Liver (tissue), 9 donors: ENCODE results near the gene TRIP13. TPM values are rescaled to one million over a fixed set of nuclear protein-coding genes. Genes with fewer than 3 reads are reported as not detected.

Experiments used
- DNase-seq: peaks from one replicate; pipeline ENCODE4 v3.0.0-alpha.2; 2017; ENCODE audit warnings: low spot score
- H3K27ac ChIP-seq, 2 donors: one replicate each; pipeline ENCODE4 v1.7.0; 2013; ENCODE audit warnings: inconsistent platforms in 2 of 2, low read length in 2 of 2, control low read depth in 1 of 2, low read depth in 1 of 2, mild to moderate bottlenecking in 1 of 2
- H3K27me3 ChIP-seq, 4 donors: one replicate each; pipeline versions ENCODE4 v1.6.1 to v1.7.0; 2013; ENCODE audit warnings: low read length in 3 of 4, inconsistent platforms in 1 of 4, mild to moderate bottlenecking in 1 of 4, moderate library complexity in 1 of 4; ENCODE audit not compliant: control insufficient read depth in 4 of 4, insufficient read depth in 4 of 4
- H3K36me3 ChIP-seq, 4 donors: one replicate each; pipeline versions ENCODE4 v1.6.1 to v1.7.0; 2013; ENCODE audit warnings: low read length in 3 of 4, mild to moderate bottlenecking in 3 of 4, low read depth in 1 of 4, moderate library complexity in 1 of 4; ENCODE audit not compliant: control insufficient read depth in 4 of 4, insufficient read depth in 3 of 4
- H3K4me1 ChIP-seq, 4 donors: one replicate each; pipeline versions ENCODE4 v1.6.1 to v1.7.0; 2013; ENCODE audit warnings: low read length in 3 of 4, mild to moderate bottlenecking in 3 of 4, moderate library complexity in 1 of 4; ENCODE audit not compliant: control insufficient read depth in 4 of 4, insufficient read depth in 4 of 4
- H3K4me3 ChIP-seq, 3 donors: one replicate each; pipeline versions ENCODE4 v1.6.1 to v1.7.0; 2013; ENCODE audit warnings: low read length in 3 of 3, control low read depth in 1 of 3, low read depth in 1 of 3, mild to moderate bottlenecking in 1 of 3
- H3K9ac ChIP-seq, 2 donors: one replicate each; pipeline ENCODE4 v1.7.0; 2013; ENCODE audit warnings: low read length in 2 of 2, mild to moderate bottlenecking in 2 of 2, moderate library complexity in 2 of 2, control low read depth in 1 of 2, low read depth in 1 of 2
- H3K9me3 ChIP-seq, 4 donors: one replicate each; pipeline versions ENCODE4 v1.6.1 to v1.7.0; 2013; ENCODE audit warnings: low read length in 3 of 4; ENCODE audit not compliant: control insufficient read depth in 4 of 4
- ATF3 ChIP-seq: IDR thresholded peaks from 2 replicates; pipeline ENCODE4 v1.6.1; 2016; ENCODE audit warnings: antibody characterized with exemption
- CTCF ChIP-seq: fragments of 150-350 bp; IDR thresholded peaks from 2 replicates; pipeline ENCODE4 v1.5.1; 2017; ENCODE audit warnings: improper control_type of control experiment, low read depth, low read length; ENCODE audit not compliant: missing input control
- GABPA ChIP-seq, 2 donors: IDR thresholded peaks in 1 of 2; conservative IDR thresholded peaks in 1 of 2; 2 replicates each; pipeline ENCODE4 v1.6.1; 2016; ENCODE audit warnings: antibody characterized with exemption in 2 of 2, mild to moderate bottlenecking in 1 of 2, moderate library complexity in 1 of 2
- HNF4G ChIP-seq: IDR thresholded peaks from 2 replicates; pipeline ENCODE4 v1.6.1; 2016; ENCODE audit warnings: antibody characterized with exemption
- JUND ChIP-seq, 2 donors: IDR thresholded peaks; 2 replicates each; pipeline ENCODE4 v1.6.1; 2016; ENCODE audit warnings: antibody characterized with exemption in 2 of 2
- MAX ChIP-seq: IDR thresholded peaks from 2 replicates; pipeline ENCODE4 v1.6.1; 2016; ENCODE audit warnings: antibody characterized with exemption
- RAD21 ChIP-seq, 2 donors: IDR thresholded peaks; 2 replicates each; pipeline ENCODE4 v1.6.1; 2016; ENCODE audit warnings: antibody characterized with exemption in 2 of 2, mild to moderate bottlenecking in 2 of 2
- REST ChIP-seq: IDR thresholded peaks from 2 replicates; pipeline ENCODE4 v1.6.1; 2016; ENCODE audit warnings: antibody characterized with exemption, mild to moderate bottlenecking
- TAF1 ChIP-seq: conservative IDR thresholded peaks from 2 replicates; pipeline ENCODE4 v1.6.1; 2016; ENCODE audit warnings: antibody characterized with exemption, mild to moderate bottlenecking
- YY1 ChIP-seq: IDR thresholded peaks from 2 replicates; pipeline ENCODE4 v1.6.1; 2016; ENCODE audit warnings: antibody characterized with exemption, mild to moderate bottlenecking
- ZBTB33 ChIP-seq: IDR thresholded peaks from 2 replicates; pipeline ENCODE4 v1.6.1; 2016; ENCODE audit warnings: antibody characterized with exemption
- WGBS: extraction: QIAGEN DNeasy Blood & Tissue Kit; methylation state at CpG from one replicate; pipeline ENCODE4 v1.1.7; 2013; 5-methylcytosine and 5-hydroxymethylcytosine counted together
- polyA plus RNA-seq, 2 donors: library from polyadenylated mRNA; stranded (reverse) in 1 of 2; unstranded in 1 of 2; fragments of 200-250 nt in 1 of 2; fragments of >200 nt in 1 of 2; fragmentation: Nextera tagmentation in 1 of 2; extraction: Ambion mirVana in 1 of 2; gene quantifications; one replicate each; pipeline versions ENCODE4 v1.2.1 to v1.2.3, GENCODE V29; 2013 to 2015
- total RNA-seq, 2 donors: library from RNA; depleted of rRNA; stranded (reverse); fragments of >200 nt; gene quantifications; one replicate each; pipeline ENCODE4 v1.2.3, GENCODE V29; 2014
- donor health status: healthy.
- donor health status: healthy.
- donor health status: healthy.
- donor health status: healthy.
- donor health status: healthy.

TRIP13 gene
- total and polyA plus RNA-seq, 4 donors, result 0.42 to 12.4 (median 0.84) TPM

DNA sequence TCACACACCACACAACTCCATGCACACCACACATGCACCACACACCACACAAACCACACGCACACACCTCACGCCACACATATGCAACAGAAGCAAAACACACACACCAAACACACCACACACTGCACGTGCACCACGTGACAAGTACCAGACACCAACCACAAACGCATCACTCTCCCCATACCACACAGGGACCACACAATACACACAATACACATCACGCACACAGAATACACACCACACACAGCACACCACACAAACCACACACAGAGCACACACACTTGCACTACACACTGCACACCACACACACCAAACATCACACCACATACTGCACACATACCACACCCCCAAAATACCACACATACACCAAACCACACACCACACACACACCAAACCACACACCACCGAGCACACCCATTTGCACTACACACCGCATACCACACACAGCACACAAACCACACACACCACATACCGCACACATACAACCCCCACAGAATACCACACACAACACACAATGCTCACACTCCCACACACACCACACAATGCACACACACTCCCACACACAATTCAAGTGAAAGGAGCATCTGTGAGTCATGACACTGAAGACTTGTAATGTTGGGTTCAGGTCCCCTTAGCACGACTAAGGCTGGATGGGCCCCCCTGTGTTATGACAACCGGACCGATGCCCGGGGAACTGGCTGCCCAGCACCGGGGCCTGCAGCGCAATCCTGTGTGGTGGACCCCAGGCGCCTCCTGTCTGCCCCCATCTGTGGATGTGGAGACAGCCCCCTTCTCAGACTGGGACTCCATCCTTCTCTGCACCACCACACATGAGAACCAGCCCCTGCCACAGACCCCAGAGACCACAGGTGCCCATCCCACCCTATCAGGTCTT, 35.9 kb upstream of the TRIP13 start:
- Histone ChIP-seq H3K9ac (no peak overlapping the region), H3K36me3 (no peaks in the 10 kb centered on the region), H3K9me3 (no peaks in the 10 kb centered on the region), H3K4me3 (no peak overlapping the region), H3K27me3 (no peaks in the 10 kb centered on the region), H3K4me1 (no peaks in the 10 kb centered on the region), H3K27ac (no peak overlapping the region)
- DNase-seq, result no peak
- WGBS, result 90% methylated on average over 16 of the region's 16 CpGs
- TF ChIP-seq RAD21 (IDR thresholded peaks at IDR 0.05) (no peak), YY1 (no peak), JUND (IDR thresholded peaks at IDR 0.05) (no peak), ZBTB33 (no peak), TAF1 (no peak), GABPA (IDR thresholded peaks at IDR 0.05 in 1 of 2, conservative IDR thresholded peaks at IDR 0.05 in 1 of 2) (no peak), HNF4G (no peak), CTCF (no peak), MAX (no peak), REST (no peak)

- Histone ChIP-seq H3K27me3 (no peaks in the 10 kb centered on the region), H3K4me3 (no peak overlapping the region), H3K4me1 (no peaks in the 10 kb centered on the region), H3K27ac (no peak overlapping the region), H3K36me3 (peaks cover 1 to 11% (median 7%) of the 10 kb centered on the region in 4 donors), H3K9ac (no peak overlapping the region), H3K9me3 (no peaks in the 10 kb centered on the region)
- no peak for DNase-seq
- no peak for TF ChIP-seq ATF3
- TF ChIP-seq HNF4G, result no peak
- 94% methylated on average over 11 of the region's 11 CpGs for WGBS
These were observed 34.0 kb upstream of the TRIP13 start for GRCh38 chr5:858726-859125.
